Fibroblast of lung (primary cell): ENCODE data around the gene HS1BP3.
A peak's percentile ranks its signal among the peaks of the same experiment; 100 is the strongest.

Experiments used
- CTCF ChIP-seq, 2 donors: IDR thresholded peaks in 1 of 2; conservative IDR thresholded peaks in 1 of 2; 1 replicate in 1 of 2; 2 replicates in 1 of 2; pipeline ENCODE4 v1.5.1; 2011 to 2012; ENCODE audit warnings: low read length in 2 of 2, control low read depth in 1 of 2, inconsistent platforms in 1 of 2, low read depth in 1 of 2, mild to moderate bottlenecking in 1 of 2
- EZH2 ChIP-seq: IDR thresholded peaks from 2 replicates; pipeline ENCODE4 v1.5.1; 2012; ENCODE audit warnings: low read length, control low read depth, mild to moderate bottlenecking; ENCODE audit errors: missing control alignments

DNA sequence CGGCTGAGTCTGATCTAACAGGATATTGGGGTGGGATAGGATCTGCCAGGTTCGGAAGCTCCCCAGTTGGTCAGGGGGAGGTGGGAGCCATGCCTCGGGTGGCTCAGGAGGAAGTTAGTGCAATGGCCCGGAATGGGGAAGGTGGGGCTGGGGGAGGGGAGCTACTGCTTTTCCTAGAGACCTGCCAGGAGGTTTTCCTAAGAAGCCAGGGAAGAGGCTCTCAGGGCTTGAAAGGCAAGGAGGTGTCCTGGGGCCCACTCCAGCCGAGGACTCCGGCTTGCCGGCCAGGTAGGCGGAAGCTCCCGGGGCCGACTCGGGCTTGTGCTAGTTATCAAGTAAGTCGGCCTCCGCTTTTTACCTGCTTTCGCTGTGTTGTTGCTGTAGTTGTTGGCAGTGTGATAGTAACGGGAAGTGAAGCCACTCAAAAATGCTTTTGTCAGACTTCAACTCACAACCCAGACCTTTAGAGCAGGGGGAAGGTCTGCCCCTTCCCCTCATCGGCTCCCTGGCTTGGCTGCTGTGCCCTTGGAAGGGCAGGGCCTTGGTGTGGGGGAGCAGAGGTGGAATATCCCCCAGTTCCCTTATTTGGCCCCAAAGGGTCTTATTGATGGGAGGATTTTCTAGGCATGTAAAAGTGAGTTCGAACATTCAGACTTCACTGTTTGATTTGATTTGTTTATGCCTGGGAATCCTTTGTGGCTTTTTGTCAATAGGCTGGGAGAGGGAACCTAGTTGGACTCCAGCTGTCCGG is 21.5 kb upstream of the HS1BP3 start:
- TF ChIP-seq CTCF (conservative IDR thresholded peaks at IDR 0.05 in 1 of 2, IDR thresholded peaks at IDR 0.05 in 1 of 2; ENCODE audit: low read depth in 1 of 2, low read length in 2 of 2): no peak
- TF ChIP-seq EZH2: peak; percentile 33
